Loucy (cell line): ENCODE measurements around the gene ZNF253.
"Not testable (repeated sequence)": the region's sequence is repeated elsewhere in the genome, so short reads cannot be mapped to it uniquely, and the experiment has no call there.

Experiments used
- H2AFZ ChIP-seq: fragments of 200-600 bp; sonication (generic); 2 replicates; pipeline ENCODE4 v1.6.0; 2016; ENCODE audit warnings: antibody characterized with exemption, mild to moderate bottlenecking, low read length, moderate library complexity
- H3F3A ChIP-seq: fragments of 200-600 bp; 2 replicates; pipeline ENCODE4 v1.6.0; 2016; ENCODE audit warnings: antibody characterized with exemption, low read depth, mild to moderate bottlenecking
- H3K27me3 ChIP-seq: fragments of 200-600 bp; sonication (generic); 2 replicates; pipeline ENCODE4 v1.6.1; 2014; ENCODE audit warnings: low read length, mild to moderate bottlenecking; ENCODE audit not compliant: insufficient read depth, poor library complexity, severe bottlenecking
- H3K36me3 ChIP-seq: fragments of 200-600 bp; sonication (generic); 2 replicates; pipeline ENCODE4 v1.6.1; 2016; ENCODE audit warnings: low read length; ENCODE audit not compliant: insufficient read depth
- H3K4me1 ChIP-seq: fragments of 200-600 bp; sonication (generic); 2 replicates; pipeline ENCODE4 v1.5.1; 2014; ENCODE audit warnings: low read length, mild to moderate bottlenecking; ENCODE audit not compliant: insufficient read depth, poor library complexity, severe bottlenecking
- H3K4me2 ChIP-seq: fragments of 200-600 bp; sonication (generic); 2 replicates; pipeline ENCODE4 v1.6.0; 2014; ENCODE audit warnings: antibody characterized with exemption, low read length, low read depth, mild to moderate bottlenecking; ENCODE audit not compliant: poor library complexity, severe bottlenecking
- H3K4me3 ChIP-seq: fragments of 200-600 bp; sonication (generic); 2 replicates; pipeline ENCODE4 v1.5.1; 2014; ENCODE audit warnings: low read length, mild to moderate bottlenecking, mixed read lengths; ENCODE audit not compliant: poor library complexity, severe bottlenecking
- H3K79me2 ChIP-seq: fragments of 200-600 bp; sonication (generic); 2 replicates; pipeline ENCODE4 v1.6.1; 2014; ENCODE audit warnings: low read length; ENCODE audit not compliant: insufficient read depth
- H3K9ac ChIP-seq: fragments of 200-600 bp; sonication (generic); 2 replicates; pipeline ENCODE4 v1.6.0; 2014; ENCODE audit warnings: mild to moderate bottlenecking, low read depth, low read length, moderate library complexity; ENCODE audit not compliant: poor library complexity, severe bottlenecking
- H3K9me2 ChIP-seq: fragments of 200-600 bp; sonication (generic); replicated peaks from 2 replicates; pipeline ENCODE4 v1.6.1; 2016; ENCODE audit warnings: low read depth, low read length, mixed read lengths
- H3K9me3 ChIP-seq: fragments of 200-600 bp; sonication (generic); 2 replicates; pipeline ENCODE4 v1.6.1; 2014; ENCODE audit warnings: mild to moderate bottlenecking, antibody characterized with exemption, low read length, low read depth; ENCODE audit not compliant: insufficient read depth
- H4K20me1 ChIP-seq: fragments of 200-600 bp; sonication (generic); 2 replicates; pipeline ENCODE4 v1.6.0; 2014; ENCODE audit warnings: antibody characterized with exemption, low read length, mild to moderate bottlenecking; ENCODE audit not compliant: insufficient read depth, poor library complexity, severe bottlenecking
- EZH2phosphoT487 ChIP-seq: fragments of 200-600 bp; IDR thresholded peaks from 2 replicates; pipeline ENCODE4 v1.6.1; 2018; ENCODE audit warnings: antibody characterized with exemption, mild to moderate bottlenecking, moderate library complexity, borderline replicate concordance
- TF ChIP-seq, protein P1 (sequence below): fragments of 200-600 bp; sonication (generic); conservative IDR thresholded peaks from 2 replicates; pipeline ENCODE4 v1.5.1; 2014; ENCODE audit warnings: mild to moderate bottlenecking, antibody characterized with exemption, low read length

Gene ZNF253

DNA sequence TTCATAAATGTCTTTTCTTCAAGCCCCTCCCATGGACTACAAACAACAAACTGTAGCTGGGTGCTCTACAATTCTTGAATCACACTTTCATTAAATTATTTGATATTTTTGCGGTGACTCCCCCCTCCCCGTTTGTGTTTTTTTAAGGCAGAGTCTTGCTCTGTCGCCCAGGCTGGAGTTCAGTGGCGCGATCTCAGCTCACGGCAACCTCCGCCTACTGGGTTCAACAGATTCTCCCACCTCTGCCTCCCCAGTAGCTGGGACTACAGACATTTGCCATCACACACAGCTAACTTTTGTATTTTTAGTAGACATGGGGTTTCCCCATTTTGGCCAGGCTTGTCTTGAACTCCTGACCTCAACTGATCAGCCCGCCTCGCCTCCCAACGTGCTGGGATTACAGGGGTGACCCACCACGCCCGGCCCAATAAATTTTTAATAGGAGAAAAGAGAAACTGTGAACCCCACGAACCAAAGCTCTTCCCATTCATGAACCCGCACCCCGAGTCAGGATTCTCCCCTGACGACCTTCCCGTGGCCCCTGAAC, 44.8 kb upstream of the ZNF253 start:
- Histone ChIP-seq H3K9me3 (no peaks in the 10 kb centered on the region), H3K4me2 (peak overlapping the region; percentile 78), H3K9ac (peak overlapping the region; percentile 88)

DNA sequence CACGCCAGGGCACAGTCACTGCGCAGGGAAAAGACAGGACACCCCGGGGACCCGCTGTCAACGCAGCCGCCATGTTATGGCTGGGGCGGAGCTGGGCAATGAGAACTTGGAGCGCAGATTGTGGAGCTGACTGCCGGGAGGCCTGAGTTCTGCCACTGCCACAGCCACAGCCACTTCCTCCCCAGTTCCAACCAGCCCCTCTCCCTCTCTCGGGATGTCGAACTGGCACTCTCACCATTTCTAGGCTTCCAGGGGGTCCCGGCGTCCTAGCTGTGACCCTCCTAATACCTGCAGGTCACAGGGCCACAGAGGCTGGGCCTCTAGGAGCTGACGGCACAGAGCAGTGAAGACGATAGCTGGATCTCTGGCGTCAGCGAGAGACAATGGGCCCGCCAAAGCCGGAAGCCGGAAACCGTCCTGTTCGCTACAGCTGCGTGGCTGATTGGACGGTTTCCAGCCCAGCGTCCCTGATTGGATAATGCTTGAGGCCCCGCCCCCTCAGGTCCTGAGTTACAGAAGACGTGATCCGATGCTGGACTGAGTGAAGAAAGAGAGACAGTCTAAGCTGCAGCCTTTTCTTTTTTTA, 44.2 kb upstream of the ZNF253 start, which contains the start of gene ZNF506:
Gene ZNF506, minus strand, starts transcription at position 385 of the 586 bp plus-strand sequence. Its CDS starts 147 bp downstream, at position 238.
- H4K20me1 ChIP-seq = peaks cover 11% of the 10 kb centered on the region
- H3K4me1 ChIP-seq = no peaks in the 10 kb centered on the region
- no peaks in the 10 kb centered on the region for H3F3A ChIP-seq
- H3K9ac ChIP-seq = peak within 1 kb of the TSS; percentile 88
- H3K27me3 ChIP-seq = no peaks in the 10 kb centered on the region
- peak within 1 kb of the TSS; percentile 79 for H2AFZ ChIP-seq
- no peaks in the 10 kb centered on the region for H3K9me3 ChIP-seq
- H3K4me3 ChIP-seq = peak within 1 kb of the TSS; percentile 83
- H3K79me2 ChIP-seq = peaks cover 38% of the 10 kb centered on the region
- H3K4me2 ChIP-seq = peak within 1 kb of the TSS; percentile 78
- no peaks in the 10 kb centered on the region for H3K9me2 ChIP-seq
- no peak for TF ChIP-seq EZH2phosphoT487
- TF ChIP-seq, protein P1, sequence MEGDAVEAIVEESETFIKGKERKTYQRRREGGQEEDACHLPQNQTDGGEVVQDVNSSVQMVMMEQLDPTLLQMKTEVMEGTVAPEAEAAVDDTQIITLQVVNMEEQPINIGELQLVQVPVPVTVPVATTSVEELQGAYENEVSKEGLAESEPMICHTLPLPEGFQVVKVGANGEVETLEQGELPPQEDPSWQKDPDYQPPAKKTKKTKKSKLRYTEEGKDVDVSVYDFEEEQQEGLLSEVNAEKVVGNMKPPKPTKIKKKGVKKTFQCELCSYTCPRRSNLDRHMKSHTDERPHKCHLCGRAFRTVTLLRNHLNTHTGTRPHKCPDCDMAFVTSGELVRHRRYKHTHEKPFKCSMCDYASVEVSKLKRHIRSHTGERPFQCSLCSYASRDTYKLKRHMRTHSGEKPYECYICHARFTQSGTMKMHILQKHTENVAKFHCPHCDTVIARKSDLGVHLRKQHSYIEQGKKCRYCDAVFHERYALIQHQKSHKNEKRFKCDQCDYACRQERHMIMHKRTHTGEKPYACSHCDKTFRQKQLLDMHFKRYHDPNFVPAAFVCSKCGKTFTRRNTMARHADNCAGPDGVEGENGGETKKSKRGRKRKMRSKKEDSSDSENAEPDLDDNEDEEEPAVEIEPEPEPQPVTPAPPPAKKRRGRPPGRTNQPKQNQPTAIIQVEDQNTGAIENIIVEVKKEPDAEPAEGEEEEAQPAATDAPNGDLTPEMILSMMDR = no peak
- H3K36me3 ChIP-seq = no peaks in the 10 kb centered on the region

More for the DNA sequence above, 44.8 kb upstream of the ZNF253 start:
- Histone ChIP-seq H3K36me3 (no peaks in the 10 kb centered on the region), H3K27me3 (no peaks in the 10 kb centered on the region), H3K79me2 (peaks cover 43% of the 10 kb centered on the region), H3K4me1 (no peaks in the 10 kb centered on the region), H3K4me3 (peak overlapping the region; percentile 83), H3F3A (no peaks in the 10 kb centered on the region), H4K20me1 (peaks cover 11% of the 10 kb centered on the region), H2AFZ (no peak overlapping the region), H3K9me2 (no peaks in the 10 kb centered on the region)
- TF ChIP-seq, protein P1 = no peak
- no peak for TF ChIP-seq EZH2phosphoT487

GRCh38 chr19:19821976-19822375, 43.7 kb upstream of the ZNF253 start:
- Histone ChIP-seq H2AFZ (peak overlapping the region; percentile 70), H3K4me3 (peak overlapping the region; percentile 83), H3K4me2 (peak overlapping the region; percentile 62), H3K79me2 (peaks cover 35% of the 10 kb centered on the region), H3K9ac (peak overlapping the region; percentile 63), H4K20me1 (peaks cover 11% of the 10 kb centered on the region)
- H3K9me2 ChIP-seq, H3K9me3 ChIP-seq, H3K4me1 ChIP-seq, H3F3A ChIP-seq, H3K27me3 ChIP-seq, H3K36me3 ChIP-seq: not testable (repeated sequence)

- peaks cover 6% of the 10 kb centered on the region for H4K20me1 ChIP-seq
- H3K9me3 ChIP-seq = no peaks in the 10 kb centered on the region
These were observed 41.8 kb upstream of the ZNF253 start for GRCh38 chr19:19823916-19824315.

More at GRCh38 chr19:19823916-19824315, 41.8 kb upstream of the ZNF253 start:
- Histone ChIP-seq H3K4me1 (no peaks in the 10 kb centered on the region), H3K36me3 (no peaks in the 10 kb centered on the region), H3K27me3 (no peaks in the 10 kb centered on the region), H3F3A (no peaks in the 10 kb centered on the region), H2AFZ (no peak overlapping the region), H3K4me2 (no peak overlapping the region), H3K4me3 (no peak overlapping the region), H3K79me2 (peaks cover 21% of the 10 kb centered on the region), H3K9me2 (no peaks in the 10 kb centered on the region), H3K9ac (no peak overlapping the region)
- TF ChIP-seq, protein P1 = no peak
- TF ChIP-seq EZH2phosphoT487 = no peak
